Activated CD4-positive, CD25-positive, alpha-beta regulatory T cell treated with anti-CD3 and anti-CD28 coated beads, Interleukin-2, amount 50 U/mL, for 72 hours (primary cell): ENCODE results near the gene ITGB7.
"Not testable (repeated sequence)": the region's sequence is repeated elsewhere in the genome, so short reads cannot be mapped to it uniquely, and the experiment has no call there.

Source experiments
- DNase-seq: peaks from one replicate; pipeline ENCODE4 v3.0.0; 2021

Gene ITGB7

DNA sequence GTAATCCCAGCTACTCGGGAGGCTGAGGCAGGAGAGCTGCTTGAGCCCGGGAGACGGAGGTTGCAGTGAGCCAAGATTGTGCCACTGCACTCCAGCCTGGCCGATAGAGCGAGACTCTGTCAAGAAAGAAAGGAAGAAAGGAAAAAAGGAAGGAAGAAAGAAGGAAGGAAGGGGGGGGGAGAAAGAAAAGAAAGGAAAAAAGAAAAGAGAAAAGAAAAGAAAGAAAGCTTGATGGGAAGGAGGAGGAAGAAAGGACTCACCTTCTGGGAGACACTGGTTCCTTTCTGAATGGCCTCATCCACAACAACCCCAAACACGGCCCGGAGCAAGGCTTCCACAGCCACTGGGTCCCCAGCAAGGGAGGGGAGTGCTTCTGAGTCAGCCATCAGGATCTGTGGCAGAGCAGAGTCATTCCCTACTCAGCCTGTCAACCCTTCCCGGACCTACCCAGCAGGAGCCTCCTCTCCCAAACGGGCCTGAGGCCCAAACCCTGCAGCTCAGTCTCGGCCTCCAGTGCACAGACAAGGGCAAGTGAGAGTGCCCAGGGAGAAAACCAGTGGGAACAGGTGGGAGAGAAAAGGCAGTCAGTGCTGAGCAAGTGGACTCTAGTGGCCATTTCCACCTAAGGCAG lies 33.9 kb downstream of the ITGB7 start:
- no peak for DNase-seq

GRCh38 chr12:53172352-53172751 lies 34.7 kb downstream of the ITGB7 start:
- no peak for DNase-seq

DNA sequence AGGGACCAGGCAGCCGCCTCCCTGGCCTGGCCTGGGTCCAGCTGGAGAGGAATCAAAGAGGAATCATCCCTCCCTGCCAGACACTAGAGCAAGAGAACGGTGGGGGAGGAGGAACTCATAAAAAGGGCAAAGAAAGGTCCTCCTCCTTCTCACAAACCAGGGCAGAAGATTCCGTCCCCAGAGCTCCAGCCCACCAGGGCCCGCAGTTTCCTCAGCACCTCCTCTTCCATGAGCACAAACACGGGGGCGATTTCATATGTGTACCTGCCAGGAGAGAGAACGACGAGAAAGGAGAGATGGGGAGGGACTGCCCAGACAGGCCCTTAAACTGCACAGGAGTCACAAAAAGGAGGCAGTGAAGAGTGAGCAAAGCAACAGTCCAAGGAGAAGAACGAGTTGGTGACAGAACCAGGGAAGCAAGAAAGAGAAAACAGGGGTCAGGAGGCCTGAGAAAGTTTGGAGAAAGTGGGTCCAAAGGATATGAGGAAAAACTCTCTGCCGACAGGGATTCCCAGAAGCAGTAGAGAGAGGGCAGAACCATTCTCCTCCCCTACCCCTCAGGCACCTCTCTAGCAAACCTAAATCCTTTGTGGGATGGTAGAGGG lies 35.2 kb downstream of the ITGB7 start:
- DNase-seq, result no peak

- DNase-seq, result no peak
Observed at GRCh38 chr12:53170876-53171724, 36.0 kb downstream of the ITGB7 start.

DNA sequence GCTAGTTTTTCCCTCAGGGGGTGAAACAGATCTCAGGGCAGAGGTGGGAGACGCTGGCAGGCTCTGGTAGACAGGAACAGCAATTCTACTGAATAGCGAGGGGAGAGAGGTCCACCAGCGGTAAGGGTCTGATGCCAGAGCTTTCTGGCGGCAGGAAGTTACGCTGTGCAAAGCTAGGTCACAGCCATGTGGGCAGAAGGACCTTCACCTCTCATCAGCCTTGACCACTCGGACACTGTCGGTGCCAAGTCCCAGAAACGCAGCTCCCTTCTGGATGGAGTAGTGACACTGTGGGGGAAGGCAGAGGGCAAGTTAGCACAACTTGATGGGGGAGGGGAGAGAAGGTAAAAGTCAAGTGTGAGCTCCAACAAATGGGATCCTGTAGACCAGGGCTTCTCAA lies 36.8 kb downstream of the ITGB7 start:
- no peak for DNase-seq

- no peak for DNase-seq
Observed at GRCh38 chr12:53169644-53170043, 37.4 kb downstream of the ITGB7 start.

DNA sequence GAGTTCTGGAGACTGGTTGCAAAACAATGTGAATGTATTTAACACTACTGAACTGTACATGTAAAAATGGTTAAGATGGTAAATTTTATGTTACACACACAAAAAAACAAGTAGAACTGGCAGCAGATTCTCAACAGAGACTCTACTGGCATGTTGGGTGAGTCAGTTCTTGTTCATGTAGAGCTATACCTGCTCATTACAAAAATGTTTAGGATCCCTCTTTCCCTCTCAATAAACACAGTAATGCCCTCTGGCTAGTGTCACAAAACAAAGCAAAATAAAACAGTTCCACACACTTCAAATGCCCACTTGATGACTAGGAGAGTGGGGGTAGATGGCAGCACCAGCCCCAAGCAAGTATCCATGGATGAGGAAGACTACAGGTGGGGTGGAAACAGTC lies 40.2 kb downstream of the ITGB7 start:
- DNase-seq, result no peak

DNA sequence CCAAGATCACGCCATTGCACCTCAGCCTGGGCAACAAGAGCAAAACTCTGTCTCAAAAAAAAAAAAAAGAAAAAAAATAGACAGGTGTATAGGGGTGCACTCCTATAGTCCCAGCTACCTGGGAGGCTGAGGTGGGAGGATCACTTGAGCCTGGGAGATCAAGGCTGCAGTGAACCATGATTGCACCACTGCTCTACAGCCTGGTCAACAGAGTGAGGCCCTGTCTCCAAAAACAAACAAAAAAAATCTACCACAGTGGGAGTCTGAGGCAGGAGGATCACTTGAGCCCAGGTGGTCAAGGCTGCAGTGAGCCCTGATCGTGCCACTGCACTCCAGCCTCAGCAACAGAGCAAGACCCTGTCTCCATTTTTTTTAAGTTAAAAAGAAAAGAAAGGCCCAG lies 44.0 kb downstream of the ITGB7 start:
- not testable (repeated sequence) for DNase-seq

GRCh38 chr12:53161119-53161911 lies 45.7 kb downstream of the ITGB7 start:
- no peak for DNase-seq

DNA sequence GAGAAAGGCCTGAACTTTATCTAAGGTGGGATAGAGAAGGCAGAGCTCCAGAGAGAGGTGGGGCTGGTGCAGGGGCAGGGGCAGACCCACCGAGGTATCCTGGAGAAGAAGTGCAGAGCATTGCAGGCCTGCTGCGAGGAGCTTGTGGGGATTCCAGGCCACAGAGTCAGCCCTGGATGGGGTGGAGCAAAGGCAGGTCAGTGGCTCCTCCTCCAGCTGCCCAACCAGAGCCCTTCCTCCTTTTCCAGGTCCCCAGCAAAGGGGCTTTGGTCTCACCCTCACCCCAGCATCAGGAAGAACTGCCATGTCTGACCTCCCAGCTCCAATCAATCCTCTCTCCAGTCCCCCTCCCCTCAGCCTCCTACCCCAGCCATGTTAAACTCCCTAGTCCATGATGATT lies 46.4 kb downstream of the ITGB7 start:
- no peak for DNase-seq

DNA sequence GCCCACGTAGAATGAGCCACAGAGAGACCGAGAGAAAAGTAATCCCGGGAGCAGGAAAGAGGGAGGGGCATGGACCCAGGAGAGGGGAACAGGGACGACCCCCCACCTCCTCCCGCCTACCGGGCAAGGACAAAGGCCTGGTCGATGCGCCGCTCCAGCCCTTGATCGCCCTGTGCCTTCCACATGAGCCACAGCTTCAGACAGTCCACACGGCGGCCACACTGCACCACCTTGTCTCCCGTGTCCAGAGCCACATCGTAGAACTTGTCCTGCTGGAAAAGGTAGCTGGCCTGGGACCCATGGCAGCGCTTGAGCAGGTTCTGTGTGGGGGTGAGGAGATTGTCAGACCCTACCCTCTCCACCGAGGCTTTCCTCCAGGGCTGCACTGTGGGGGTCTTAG lies 47.1 kb downstream of the ITGB7 start:
- no peak for DNase-seq

DNA sequence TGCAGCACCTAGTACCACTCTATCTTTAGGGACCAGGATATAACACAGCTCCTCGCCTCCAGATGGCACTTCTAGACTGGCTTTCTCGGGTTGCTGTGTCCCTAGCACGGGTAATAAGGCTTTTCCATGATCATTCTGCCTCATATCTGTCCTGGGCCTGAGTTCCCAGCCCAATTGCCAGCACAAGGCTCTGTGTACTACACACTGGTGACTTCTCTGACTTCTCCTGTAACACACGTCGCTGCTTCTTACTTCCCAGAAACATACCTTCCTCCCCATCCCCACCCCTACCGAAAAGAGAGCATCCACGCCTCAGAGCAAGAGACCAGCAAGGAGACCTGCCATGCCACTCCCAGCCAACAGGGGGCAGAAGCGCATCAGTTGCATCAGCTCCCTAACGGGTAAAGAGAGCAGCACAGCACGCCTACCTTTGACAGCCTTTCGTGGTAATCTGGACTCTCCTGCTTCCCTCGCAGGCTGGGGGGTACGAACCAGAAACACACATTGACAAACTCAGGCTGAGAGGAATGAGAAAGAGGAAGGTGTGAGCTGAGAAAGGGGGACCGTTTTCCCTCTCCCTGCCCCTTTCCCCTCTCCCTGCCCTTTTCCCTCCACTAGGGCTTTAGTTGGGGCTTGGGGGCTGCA lies 47.7 kb downstream of the ITGB7 start:
- peak; percentile 89 for DNase-seq

GRCh38 chr12:53152390-53152789 lies 54.7 kb downstream of the ITGB7 start:
- no peak for DNase-seq

- no peak for DNase-seq
Observed at GRCh38 chr12:53151039-53151438, 56.0 kb downstream of the ITGB7 start.

DNA sequence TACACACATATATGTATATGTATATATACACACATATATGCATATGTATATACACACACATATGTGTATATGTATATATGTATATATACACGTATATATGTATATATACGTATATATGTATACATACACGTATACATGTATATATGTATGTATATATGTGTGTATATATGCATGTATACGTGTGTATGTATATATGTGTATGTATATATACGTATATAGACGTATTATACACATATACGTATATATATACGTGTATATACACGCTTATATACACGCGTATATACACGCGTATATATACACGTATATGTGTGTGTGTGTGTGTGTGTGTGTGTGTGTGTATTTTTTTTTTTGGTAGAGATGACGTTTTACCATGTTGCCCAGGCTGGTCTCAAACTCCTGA lies 59.4 kb downstream of the ITGB7 start:
- no peak for DNase-seq

DNA sequence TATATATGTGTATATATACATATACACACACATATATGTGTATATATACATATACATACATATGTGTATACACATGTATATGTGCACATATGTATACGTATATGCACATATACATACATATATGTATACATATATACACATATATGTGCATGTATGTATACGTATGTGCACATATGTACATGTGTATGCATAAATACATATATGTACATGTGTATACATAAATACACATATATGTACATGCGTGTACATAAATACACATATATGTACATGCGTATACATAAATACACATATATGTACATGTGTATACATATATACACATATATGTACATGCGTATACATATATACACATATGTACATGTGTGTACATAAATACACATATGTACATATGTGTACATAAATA lies 59.9 kb downstream of the ITGB7 start:
- DNase-seq, result no peak

- DNase-seq, result no peak
Observed at GRCh38 chr12:53145383-53146260, 61.4 kb downstream of the ITGB7 start.

GRCh38 chr12:53143355-53143754 lies 63.7 kb downstream of the ITGB7 start:
- DNase-seq, result no peak
